Measurements from ENCODE around the gene STAC3. TPM values are rescaled to one million over a fixed set of nuclear protein-coding genes. Genes with fewer than 3 reads are reported as not detected.
A peak's percentile ranks its signal among the peaks of the same experiment; 100 is the strongest.

Gene STAC3
- total RNA-seq, 1 experiment from 2014 or later, result 2.2 TPM

DNA sequence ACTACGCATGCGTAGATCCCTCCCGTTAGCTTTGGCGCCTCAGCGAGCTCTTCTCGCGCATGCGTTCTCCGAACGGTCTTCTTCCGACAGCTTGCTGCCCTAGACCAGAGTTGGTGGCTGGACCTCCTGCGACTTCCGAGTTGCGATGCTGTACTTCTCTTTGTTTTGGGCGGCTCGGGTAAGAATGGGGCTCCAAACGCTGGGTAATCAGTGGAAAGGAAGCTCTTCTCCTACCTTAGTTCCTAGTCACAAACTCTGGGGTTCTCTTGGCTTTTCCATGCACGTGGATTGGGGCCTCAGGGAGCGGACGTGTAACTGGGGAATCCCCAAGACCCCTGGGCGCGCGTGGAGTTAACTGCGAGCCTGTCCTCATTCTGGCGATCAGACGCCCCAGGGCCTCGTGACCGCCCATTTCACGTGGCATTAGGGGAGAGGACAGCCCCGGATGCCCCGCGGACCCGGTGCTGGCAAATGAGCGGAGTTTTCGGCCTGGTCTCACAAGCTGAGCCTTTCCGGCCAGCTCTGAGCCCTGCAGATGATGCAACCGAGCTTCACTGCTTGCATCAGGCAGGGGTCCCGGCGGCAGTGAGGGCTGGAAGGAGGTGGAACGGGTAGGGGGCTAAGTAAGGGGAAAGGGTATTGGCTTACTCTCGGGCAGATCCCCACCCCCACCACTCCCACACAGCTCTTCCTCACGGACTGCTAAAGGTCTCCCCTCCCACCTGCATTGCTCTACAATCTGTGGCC, 21.2 kb downstream of the STAC3 start, which contains the start of gene SHMT2:
TSS of gene SHMT2 (plus strand) at position 78 of the 747 bp plus-strand sequence. CDS start at position 146, 68 bp downstream.
- CTCF ChIA-PET, result interaction anchor here (0.7 to 1.9 kb wide), 6 partner anchors 9 to 160 kb away, joined by 3 to 30 read pairs (median 4); partner anchors contain the start of gene NEMP1
- peak within 1 kb of the TSS; percentile 73 for H2AFZ ChIP-seq

DNA sequence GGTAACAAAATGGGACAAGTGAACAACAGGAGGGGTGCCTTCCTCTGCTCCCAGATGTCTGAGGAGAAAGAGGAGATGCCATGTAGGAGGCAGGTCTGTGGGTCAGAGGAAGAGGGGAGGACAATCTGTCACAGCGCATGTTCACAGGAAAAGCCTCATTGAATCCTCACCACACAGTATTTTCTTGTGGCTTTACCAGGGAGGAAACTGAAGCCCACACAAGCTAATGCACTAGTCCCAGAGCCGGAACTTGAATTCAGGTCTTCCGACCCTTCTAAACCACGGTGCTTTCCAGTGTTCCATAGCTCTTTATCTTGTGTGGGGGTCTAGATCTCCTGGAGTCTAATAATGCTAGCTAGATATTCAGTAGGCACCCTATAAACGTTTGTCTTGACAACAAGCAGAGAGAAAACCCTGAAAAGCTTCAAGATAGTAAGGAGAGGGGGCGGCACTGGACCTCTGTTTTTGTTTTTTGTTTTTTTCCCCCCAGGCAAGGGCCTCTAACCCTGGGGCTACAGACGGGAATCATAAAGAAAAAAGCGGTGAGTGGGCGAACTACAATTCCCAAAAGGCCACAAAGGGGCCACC, 21.8 kb downstream of the STAC3 start:
- Histone ChIP-seq H3K27me3 (ENCODE audit: insufficient read depth, low read depth) (no peaks in the 10 kb centered on the region), H4K20me1 (ENCODE audit: insufficient read depth) (peaks cover 20% of the 10 kb centered on the region), H3K79me2 (ENCODE audit: low read depth) (peaks cover 45% of the 10 kb centered on the region), H3F3A (ENCODE audit: insufficient read depth, low read depth) (peaks cover 42% of the 10 kb centered on the region), H3K27ac (peak overlapping the region; percentile 97), H3K4me2 (peak overlapping the region; percentile 97), H2AFZ (peak overlapping the region; percentile 73), H3K9me2 (ENCODE audit: insufficient read depth) (no peaks in the 10 kb centered on the region), H3K36me3 (ENCODE audit: low read depth) (peaks cover 33% of the 10 kb centered on the region), H3K4me3 (peak overlapping the region; percentile 95), H3K9me3 (ENCODE audit: insufficient read depth, low read depth) (no peaks in the 10 kb centered on the region), H3K4me1 (replicated peaks; ENCODE audit: insufficient read depth) (peaks cover 30% of the 10 kb centered on the region)
- POLR2A ChIA-PET (ENCODE audit: unreplicated experiment), result interaction anchor here (0.7 to 1.0 kb wide), 2 partner anchors 117 to 768 kb away, joined by 3 to 5 read pairs; partner anchors contain the start of gene STAT6
- BruUV-seq (replicated peaks), result TSS peak; percentile 85
- CTCF ChIA-PET, result interaction anchor here (0.7 to 1.9 kb wide), 6 partner anchors 9 to 160 kb away, joined by 3 to 30 read pairs (median 4); partner anchors contain the start of gene NEMP1
- DNase-seq, result no peak
- TF ChIP-seq, protein P1, sequence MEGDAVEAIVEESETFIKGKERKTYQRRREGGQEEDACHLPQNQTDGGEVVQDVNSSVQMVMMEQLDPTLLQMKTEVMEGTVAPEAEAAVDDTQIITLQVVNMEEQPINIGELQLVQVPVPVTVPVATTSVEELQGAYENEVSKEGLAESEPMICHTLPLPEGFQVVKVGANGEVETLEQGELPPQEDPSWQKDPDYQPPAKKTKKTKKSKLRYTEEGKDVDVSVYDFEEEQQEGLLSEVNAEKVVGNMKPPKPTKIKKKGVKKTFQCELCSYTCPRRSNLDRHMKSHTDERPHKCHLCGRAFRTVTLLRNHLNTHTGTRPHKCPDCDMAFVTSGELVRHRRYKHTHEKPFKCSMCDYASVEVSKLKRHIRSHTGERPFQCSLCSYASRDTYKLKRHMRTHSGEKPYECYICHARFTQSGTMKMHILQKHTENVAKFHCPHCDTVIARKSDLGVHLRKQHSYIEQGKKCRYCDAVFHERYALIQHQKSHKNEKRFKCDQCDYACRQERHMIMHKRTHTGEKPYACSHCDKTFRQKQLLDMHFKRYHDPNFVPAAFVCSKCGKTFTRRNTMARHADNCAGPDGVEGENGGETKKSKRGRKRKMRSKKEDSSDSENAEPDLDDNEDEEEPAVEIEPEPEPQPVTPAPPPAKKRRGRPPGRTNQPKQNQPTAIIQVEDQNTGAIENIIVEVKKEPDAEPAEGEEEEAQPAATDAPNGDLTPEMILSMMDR (conservative IDR thresholded peaks at IDR 0.05), result peak; percentile 29; the same call in 1 of the 2 replicates
- TF ChIP-seq EZH2 (IDR thresholded peaks at IDR 0.05; ENCODE audit: low read depth), result no peak
- intact Hi-C loops (cut with micrococcal nuclease; ENCODE audit: unreplicated experiment), result no loop called here

More for the DNA sequence above, 21.2 kb downstream of the STAC3 start, which contains the start of gene SHMT2:
- H3K4me3 ChIP-seq, result peak within 1 kb of the TSS; percentile 95
- peak within 1 kb of the TSS; percentile 97 for H3K27ac ChIP-seq
- intact Hi-C loops (cut with micrococcal nuclease; ENCODE audit: unreplicated experiment), result no loop called here
- peaks cover 20% of the 10 kb centered on the region for H4K20me1 ChIP-seq (ENCODE audit: insufficient read depth)
- BruUV-seq (replicated peaks), result no TSS peak
- H3F3A ChIP-seq (ENCODE audit: insufficient read depth, low read depth), result peaks cover 49% of the 10 kb centered on the region
- peak; percentile 87 to 91 for DNase-seq
- no peaks in the 10 kb centered on the region for H3K9me2 ChIP-seq (ENCODE audit: insufficient read depth)
- TF ChIP-seq, protein P1 (conservative IDR thresholded peaks at IDR 0.05), result no peak
- H3K36me3 ChIP-seq (ENCODE audit: low read depth), result peaks cover 38% of the 10 kb centered on the region
- POLR2A ChIA-PET (ENCODE audit: unreplicated experiment), result interaction anchor here (0.5 to 1.0 kb wide), 4 partner anchors 12 to 769 kb away, joined by 3 to 5 read pairs (median 3); partner anchors contain the start of gene STAT6
- peaks cover 45% of the 10 kb centered on the region for H3K79me2 ChIP-seq (ENCODE audit: low read depth)
- H3K9me3 ChIP-seq (ENCODE audit: insufficient read depth, low read depth), result no peaks in the 10 kb centered on the region
- H3K27me3 ChIP-seq (ENCODE audit: insufficient read depth, low read depth), result no peaks in the 10 kb centered on the region
- peak within 1 kb of the TSS; percentile 97 for H3K4me2 ChIP-seq
- H3K4me1 ChIP-seq (replicated peaks; ENCODE audit: insufficient read depth), result peaks cover 30% of the 10 kb centered on the region

All from PC-9 (cell line).